B cell (primary cell): ENCODE measurements around the gene GYS1.

Experiments used
- EZH2 ChIP-seq: IDR thresholded peaks from 2 replicates; pipeline ENCODE4 v1.6.1; 2012; ENCODE audit warnings: borderline replicate concordance, low read depth, mild to moderate bottlenecking, moderate library complexity, low read length; ENCODE audit not compliant: insufficient read depth, poor library complexity, severe bottlenecking
- TF ChIP-seq, protein P1 (sequence below): fragments of 200-600 bp; IDR thresholded peaks from one replicate; pipeline ENCODE4 v1.8.0; 2022; ENCODE audit warnings: antibody characterized with exemption, mild to moderate bottlenecking

DNA sequence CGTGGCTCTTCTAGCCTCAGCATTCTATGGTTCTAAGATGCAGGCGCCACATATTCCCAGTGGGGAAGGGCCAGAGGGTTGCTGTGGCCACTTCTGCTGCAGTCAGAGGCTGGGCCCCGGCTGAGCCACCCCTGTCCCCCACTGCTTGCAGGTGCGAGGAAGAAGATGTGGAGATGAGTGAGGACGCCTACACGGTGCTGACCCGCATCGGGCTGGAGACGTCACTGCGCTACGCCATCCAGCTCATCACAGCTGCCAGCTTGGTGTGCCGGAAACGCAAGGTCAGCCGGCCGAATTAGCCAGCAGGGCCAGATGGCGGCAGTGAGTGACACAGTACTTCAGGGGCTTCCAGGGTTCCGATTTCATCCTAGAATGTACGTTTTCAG lies 21.8 kb upstream of the GYS1 start:
- TF ChIP-seq, protein P1, sequence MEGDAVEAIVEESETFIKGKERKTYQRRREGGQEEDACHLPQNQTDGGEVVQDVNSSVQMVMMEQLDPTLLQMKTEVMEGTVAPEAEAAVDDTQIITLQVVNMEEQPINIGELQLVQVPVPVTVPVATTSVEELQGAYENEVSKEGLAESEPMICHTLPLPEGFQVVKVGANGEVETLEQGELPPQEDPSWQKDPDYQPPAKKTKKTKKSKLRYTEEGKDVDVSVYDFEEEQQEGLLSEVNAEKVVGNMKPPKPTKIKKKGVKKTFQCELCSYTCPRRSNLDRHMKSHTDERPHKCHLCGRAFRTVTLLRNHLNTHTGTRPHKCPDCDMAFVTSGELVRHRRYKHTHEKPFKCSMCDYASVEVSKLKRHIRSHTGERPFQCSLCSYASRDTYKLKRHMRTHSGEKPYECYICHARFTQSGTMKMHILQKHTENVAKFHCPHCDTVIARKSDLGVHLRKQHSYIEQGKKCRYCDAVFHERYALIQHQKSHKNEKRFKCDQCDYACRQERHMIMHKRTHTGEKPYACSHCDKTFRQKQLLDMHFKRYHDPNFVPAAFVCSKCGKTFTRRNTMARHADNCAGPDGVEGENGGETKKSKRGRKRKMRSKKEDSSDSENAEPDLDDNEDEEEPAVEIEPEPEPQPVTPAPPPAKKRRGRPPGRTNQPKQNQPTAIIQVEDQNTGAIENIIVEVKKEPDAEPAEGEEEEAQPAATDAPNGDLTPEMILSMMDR: no peak
- TF ChIP-seq EZH2: no peak
